ENCODE measurements around the gene UBR3. TPM values are rescaled to one million over a fixed set of nuclear protein-coding genes. Genes with fewer than 3 reads are reported as not detected.

UBR3 gene
- total and polyA plus RNA-seq, 3 experiments from 2014 or later, result 8.5 to 22.1 (median 21.9) TPM

GRCh38 chr2:169796441-169796840 lies 30.8 kb upstream of the UBR3 start:
- no peaks in the 10 kb centered on the region for H3K9me3 Mint-ChIP-seq
- H3K36me3 Mint-ChIP-seq, result peaks cover 0 to 12% (median 2%) of the 10 kb centered on the region in 3 donors
- CTCF ChIA-PET, result no interaction called here
- no peak for DNase-seq
- peak overlapping the region in 2 of 8 donors; percentile 36 to 83 for H3K27ac Mint-ChIP-seq
- H3K4me1 Mint-ChIP-seq, result peaks cover 23 to 29% (median 28%) of the 10 kb centered on the region in 3 donors
- Histone ChIP-seq H3K27me3 (ENCODE audit: insufficient read depth, low read length, poor library complexity, severe bottlenecking) (no peaks in the 10 kb centered on the region), H3K4me3 (ENCODE audit: low read length) (no peak overlapping the region), H3K27ac (ENCODE audit: low read depth, low read length) (no peak overlapping the region), H3K4me1 (ENCODE audit: insufficient read depth, low read length) (peaks cover 18% of the 10 kb centered on the region), H3K9me3 (ENCODE audit: low read length) (no peaks in the 10 kb centered on the region), H3K36me3 (ENCODE audit: insufficient read depth, low read length) (no peaks in the 10 kb centered on the region)
- peaks cover 0 to 3% of the 10 kb centered on the region in 2 donors for H3K27me3 Mint-ChIP-seq
- peak overlapping the region in 2 of 7 donors; percentile 33 to 73 for H3K4me3 Mint-ChIP-seq
- POLR2A ChIA-PET, result no interaction called here

GRCh38 chr2:169797601-169798000 lies 29.7 kb upstream of the UBR3 start:
- no peak overlapping the region for H3K4me3 ChIP-seq (ENCODE audit: low read length)
- Mint-ChIP-seq H3K36me3 (peaks cover 0 to 21% (median 4%) of the 10 kb centered on the region in 3 donors), H3K27ac (peak overlapping the region in 3 of 8 donors; percentile 12 to 95 (median 71)), H3K4me1 (peaks cover 31 to 39% (median 38%) of the 10 kb centered on the region in 3 donors), H3K9me3 (no peaks in the 10 kb centered on the region), H3K27me3 (no peaks in the 10 kb centered on the region), H3K4me3 (peak overlapping the region in 6 of 7 donors; percentile 32 to 91 (median 66))
- no peaks in the 10 kb centered on the region for H3K9me3 ChIP-seq (ENCODE audit: low read length)
- H3K27me3 ChIP-seq (ENCODE audit: insufficient read depth, low read length, poor library complexity, severe bottlenecking), result no peaks in the 10 kb centered on the region
- no peak overlapping the region for H3K27ac ChIP-seq (ENCODE audit: low read depth, low read length)
- POLR2A ChIA-PET, result no interaction called here
- peaks cover 9% of the 10 kb centered on the region for H3K36me3 ChIP-seq (ENCODE audit: insufficient read depth, low read length)
- CTCF ChIA-PET, result interaction anchor here (1.5 to 1.6 kb wide), 2 partner anchors 27 to 30 kb away, joined by 3 read pairs; partner anchors contain the start of genes METTL5 and UBR3
- no peak for DNase-seq
- peaks cover 27% of the 10 kb centered on the region for H3K4me1 ChIP-seq (ENCODE audit: insufficient read depth, low read length)

DNA sequence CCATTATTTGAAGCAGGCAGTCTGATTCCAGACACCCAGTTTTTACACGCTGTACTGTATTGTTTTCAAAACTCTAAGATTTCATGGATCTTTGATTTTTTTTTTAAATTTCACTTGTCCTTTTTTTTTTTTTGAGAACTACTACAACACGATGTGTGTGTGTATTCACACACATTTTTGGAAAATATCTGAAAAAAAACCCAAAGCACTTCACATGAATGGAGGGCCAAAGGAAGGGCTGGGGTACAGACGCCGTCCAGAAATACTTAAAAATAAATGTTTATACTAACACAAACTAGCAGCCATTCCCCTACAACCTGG lies 28.9 kb upstream of the UBR3 start:
- DNase-seq, result no peak
- H3K27me3 ChIP-seq (ENCODE audit: insufficient read depth, low read length, poor library complexity, severe bottlenecking), result no peaks in the 10 kb centered on the region
- Mint-ChIP-seq H3K36me3 (peaks cover 0 to 25% (median 6%) of the 10 kb centered on the region in 3 donors), H3K27me3 (no peaks in the 10 kb centered on the region), H3K27ac (peak overlapping the region; percentile 87 to 98 (median 90)), H3K9me3 (no peaks in the 10 kb centered on the region), H3K4me1 (peaks cover 33 to 46% (median 44%) of the 10 kb centered on the region in 3 donors), H3K4me3 (peak overlapping the region; percentile 84 to 98 (median 91))
- peak overlapping the region; percentile 96 for H3K27ac ChIP-seq (ENCODE audit: low read depth, low read length)
- ChIA-PET CTCF (interaction anchor here (1.0 to 1.6 kb wide), 3 partner anchors 26 to 270 kb away, joined by 3 read pairs; partner anchors contain the start of genes METTL5 and UBR3), POLR2A (interaction anchor here (0.8 to 2.1 kb wide), 6 partner anchors 10 to 225 kb away, joined by 4 to 15 read pairs (median 9); partner anchors contain the start of genes FASTKD1, METTL5, PPIG and UBR3)
- peak overlapping the region; percentile 81 for H3K4me3 ChIP-seq (ENCODE audit: low read length)
- no peaks in the 10 kb centered on the region for H3K9me3 ChIP-seq (ENCODE audit: low read length)
- peaks cover 27% of the 10 kb centered on the region for H3K4me1 ChIP-seq (ENCODE audit: insufficient read depth, low read length)
- H3K36me3 ChIP-seq (ENCODE audit: insufficient read depth, low read length), result peaks cover 9% of the 10 kb centered on the region

DNA sequence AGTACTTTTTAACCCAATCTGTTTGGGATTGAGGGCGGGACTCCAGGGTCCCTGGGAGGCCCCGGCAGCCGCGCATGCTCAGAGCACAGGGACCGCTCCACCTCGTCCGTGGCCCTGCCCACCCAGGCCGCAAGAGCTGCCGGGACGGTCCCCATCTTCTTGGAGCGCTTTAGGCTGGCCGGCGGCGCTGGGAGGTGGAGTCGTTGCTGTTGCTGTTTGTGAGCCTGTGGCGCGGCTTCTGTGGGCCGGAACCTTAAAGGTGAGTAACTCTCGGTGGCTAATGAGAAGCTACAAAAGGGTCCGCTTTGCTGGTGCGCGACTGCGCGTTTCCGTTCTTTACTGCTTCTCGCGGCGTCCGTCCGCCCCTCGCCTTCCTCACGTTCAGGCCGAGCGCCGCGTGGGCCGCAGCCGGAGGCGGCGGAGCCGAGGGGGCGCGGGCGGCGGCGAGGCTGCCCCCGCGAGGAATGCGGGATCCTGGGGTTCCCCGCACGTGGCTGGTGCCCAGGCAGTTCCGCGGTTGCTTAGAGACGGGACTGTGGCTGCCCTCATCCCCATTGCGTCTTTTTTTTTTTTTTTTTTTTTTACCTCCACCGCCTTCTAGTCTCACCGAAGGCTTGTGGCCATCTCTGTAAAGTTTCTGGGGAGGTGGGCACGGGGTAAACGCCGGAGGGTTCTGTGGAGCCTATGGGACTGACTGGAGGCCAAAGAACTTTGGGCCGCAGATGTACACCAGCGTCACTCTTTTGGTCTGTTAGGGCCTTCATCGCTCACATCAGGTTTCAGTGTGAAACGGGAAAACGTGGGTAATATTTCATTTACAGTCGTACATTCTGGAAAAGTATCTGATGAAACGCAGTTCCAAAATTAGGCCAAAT lies 28.3 kb upstream of the UBR3 start, which contains the start of gene SSB:
Gene SSB, plus strand, starts transcription at position 154 of the 875 bp plus-strand sequence. CDS start 2,090 bp downstream, outside the sequence.
- DNase-seq, result peak; percentile 86 to 96 (median 89)
- Histone ChIP-seq H3K27ac (ENCODE audit: low read depth, low read length) (peak within 1 kb of the TSS; percentile 96), H3K4me3 (ENCODE audit: low read length) (peak within 1 kb of the TSS; percentile 81), H3K36me3 (ENCODE audit: insufficient read depth, low read length) (peaks cover 9% of the 10 kb centered on the region), H3K9me3 (ENCODE audit: low read length) (no peaks in the 10 kb centered on the region), H3K27me3 (ENCODE audit: insufficient read depth, low read length, poor library complexity, severe bottlenecking) (no peaks in the 10 kb centered on the region), H3K4me1 (ENCODE audit: insufficient read depth, low read length) (peaks cover 27% of the 10 kb centered on the region)
- Mint-ChIP-seq H3K4me3 (peak within 1 kb of the TSS; percentile 84 to 98 (median 91)), H3K9me3 (no peaks in the 10 kb centered on the region), H3K36me3 (peaks cover 0 to 28% (median 6%) of the 10 kb centered on the region in 3 donors), H3K27me3 (no peaks in the 10 kb centered on the region), H3K27ac (peak within 1 kb of the TSS; percentile 89 to 99 (median 98)), H3K4me1 (peaks cover 34 to 52% (median 46%) of the 10 kb centered on the region in 3 donors)
- CTCF ChIA-PET, result interaction anchor here (1.0 to 1.6 kb wide), 3 partner anchors 26 to 271 kb away, joined by 3 read pairs; partner anchors contain the start of genes METTL5 and UBR3
- POLR2A ChIA-PET, result interaction anchor here (0.8 to 2.1 kb wide), 6 partner anchors 10 to 226 kb away, joined by 4 to 15 read pairs (median 9); partner anchors contain the start of genes FASTKD1, METTL5, PPIG and UBR3

- H3K4me1 Mint-ChIP-seq, result peaks cover 31 to 56% (median 52%) of the 10 kb centered on the region in 3 donors
- peaks cover 43% of the 10 kb centered on the region for H3K36me3 ChIP-seq (ENCODE audit: insufficient read depth, low read length)
- CTCF ChIA-PET, result interaction anchor here (0.7 to 0.9 kb wide), 2 partner anchors 10 to 21 kb away, joined by 3 read pairs; partner anchors contain the start of gene METTL5
Observed at GRCh38 chr2:169803480-169803879, 23.8 kb upstream of the UBR3 start.

DNA sequence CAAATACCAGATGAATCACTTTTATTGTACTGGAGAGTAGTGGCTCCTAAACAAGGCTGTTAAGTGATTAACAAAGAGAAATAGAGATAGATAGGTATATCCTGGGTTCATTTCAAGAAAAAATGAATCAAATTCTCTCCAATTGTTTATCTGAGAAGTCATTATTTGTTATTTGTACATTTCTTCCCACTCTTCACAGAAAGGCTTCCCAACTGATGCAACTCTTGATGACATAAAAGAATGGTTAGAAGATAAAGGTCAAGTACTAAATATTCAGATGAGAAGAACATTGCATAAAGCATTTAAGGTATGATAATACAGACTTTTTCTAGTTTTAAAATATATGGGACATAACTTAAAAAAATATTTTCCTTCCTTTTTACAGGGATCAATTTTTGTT lies 20.7 kb upstream of the UBR3 start:
- H3K4me3 ChIP-seq (ENCODE audit: low read length), result no peak overlapping the region
- Mint-ChIP-seq H3K4me3 (no peak overlapping the region), H3K4me1 (peaks cover 12 to 32% (median 29%) of the 10 kb centered on the region in 3 donors), H3K9me3 (no peaks in the 10 kb centered on the region), H3K27ac (peak overlapping the region in 6 of 8 donors; percentile 35 to 63 (median 48)), H3K36me3 (peaks cover 5 to 75% (median 21%) of the 10 kb centered on the region in 3 donors), H3K27me3 (no peaks in the 10 kb centered on the region)
- POLR2A ChIA-PET, result no interaction called here
- H3K27ac ChIP-seq (ENCODE audit: low read depth, low read length), result no peak overlapping the region
- H3K36me3 ChIP-seq (ENCODE audit: insufficient read depth, low read length), result peaks cover 52% of the 10 kb centered on the region
- DNase-seq, result no peak
- H3K4me1 ChIP-seq (ENCODE audit: insufficient read depth, low read length), result peaks cover 9% of the 10 kb centered on the region
- no peaks in the 10 kb centered on the region for H3K9me3 ChIP-seq (ENCODE audit: low read length)
- H3K27me3 ChIP-seq (ENCODE audit: insufficient read depth, low read length, poor library complexity, severe bottlenecking), result no peaks in the 10 kb centered on the region
- CTCF ChIA-PET, result no interaction called here

More at GRCh38 chr2:169803480-169803879, 23.8 kb upstream of the UBR3 start:
- Histone ChIP-seq H3K27ac (ENCODE audit: low read depth, low read length) (no peak overlapping the region), H3K9me3 (ENCODE audit: low read length) (no peaks in the 10 kb centered on the region), H3K4me1 (ENCODE audit: insufficient read depth, low read length) (peaks cover 24% of the 10 kb centered on the region), H3K27me3 (ENCODE audit: insufficient read depth, low read length, poor library complexity, severe bottlenecking) (no peaks in the 10 kb centered on the region), H3K4me3 (ENCODE audit: low read length) (no peak overlapping the region)
- Mint-ChIP-seq H3K27me3 (no peaks in the 10 kb centered on the region), H3K36me3 (peaks cover 0 to 64% (median 7%) of the 10 kb centered on the region in 3 donors), H3K9me3 (no peaks in the 10 kb centered on the region), H3K27ac (peak overlapping the region in 1 of 8 donors; percentile 45), H3K4me3 (peak overlapping the region in 1 of 7 donors; percentile 44)
- POLR2A ChIA-PET, result no interaction called here
- DNase-seq, result no peak

GRCh38 chr2:169808221-169808620 lies 19.0 kb upstream of the UBR3 start:
- H3K4me3 Mint-ChIP-seq, result no peak overlapping the region
- H3K27me3 Mint-ChIP-seq, result no peaks in the 10 kb centered on the region
- Histone ChIP-seq H3K4me3 (ENCODE audit: low read length) (no peak overlapping the region), H3K27me3 (ENCODE audit: insufficient read depth, low read length, poor library complexity, severe bottlenecking) (no peaks in the 10 kb centered on the region), H3K4me1 (ENCODE audit: insufficient read depth, low read length) (no peaks in the 10 kb centered on the region), H3K27ac (ENCODE audit: low read depth, low read length) (no peak overlapping the region), H3K9me3 (ENCODE audit: low read length) (no peaks in the 10 kb centered on the region), H3K36me3 (ENCODE audit: insufficient read depth, low read length) (peaks cover 53% of the 10 kb centered on the region)
- H3K9me3 Mint-ChIP-seq, result no peaks in the 10 kb centered on the region
- DNase-seq, result no peak
- peak overlapping the region in 2 of 8 donors; percentile 12 to 45 for H3K27ac Mint-ChIP-seq
- POLR2A ChIA-PET, result interaction anchor here (1.0 kb wide), 1 partner anchor 9 kb away, joined by 6 read pairs; the partner anchor contains the start of gene SSB
- H3K36me3 Mint-ChIP-seq, result peaks cover 5 to 78% (median 23%) of the 10 kb centered on the region in 3 donors
- CTCF ChIA-PET, result no interaction called here
- peaks cover 1 to 16% (median 14%) of the 10 kb centered on the region in 3 donors for H3K4me1 Mint-ChIP-seq
